AG10803 (cell line): ENCODE measurements around the gene TNFAIP3.
"Not testable (repeated sequence)": the region's sequence is repeated elsewhere in the genome, so short reads cannot be mapped to it uniquely, and the experiment has no call there.

Source experiments
- DNase-seq: peaks from one replicate; pipeline ENCODE4 v3.0.0; 2010; ENCODE audit warnings: low read depth
- H3K4me3 ChIP-seq: 2 replicates; pipeline ENCODE4 v1.5.1; 2011; ENCODE audit warnings: mild to moderate bottlenecking, low read length, control low read depth
- TF ChIP-seq, protein P1 (sequence below): conservative IDR thresholded peaks from 2 replicates; pipeline ENCODE4 v1.5.1; 2011; ENCODE audit warnings: mild to moderate bottlenecking, low read length, control low read depth, inconsistent platforms

Gene TNFAIP3

DNA sequence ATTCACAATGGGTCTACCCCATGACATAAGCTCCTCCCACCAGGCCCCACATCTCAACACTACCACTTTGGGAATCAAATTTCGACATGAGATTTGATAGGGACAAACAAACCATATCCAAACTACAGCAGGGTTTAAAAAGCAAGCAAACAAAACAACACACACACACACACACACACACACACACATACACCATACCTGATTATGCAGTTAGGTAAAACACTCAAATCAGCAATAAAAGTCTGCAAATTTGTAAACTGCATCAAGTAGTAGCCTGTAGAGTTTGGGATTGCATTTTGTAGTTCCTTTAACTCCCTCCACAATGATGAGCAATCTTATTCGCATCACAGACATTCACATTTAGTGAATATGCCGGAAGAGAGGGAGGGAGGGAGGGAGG lies 32.6 kb upstream of the TNFAIP3 start:
- no peak for DNase-seq
- no peak overlapping the region for H3K4me3 ChIP-seq
- TF ChIP-seq, protein P1, sequence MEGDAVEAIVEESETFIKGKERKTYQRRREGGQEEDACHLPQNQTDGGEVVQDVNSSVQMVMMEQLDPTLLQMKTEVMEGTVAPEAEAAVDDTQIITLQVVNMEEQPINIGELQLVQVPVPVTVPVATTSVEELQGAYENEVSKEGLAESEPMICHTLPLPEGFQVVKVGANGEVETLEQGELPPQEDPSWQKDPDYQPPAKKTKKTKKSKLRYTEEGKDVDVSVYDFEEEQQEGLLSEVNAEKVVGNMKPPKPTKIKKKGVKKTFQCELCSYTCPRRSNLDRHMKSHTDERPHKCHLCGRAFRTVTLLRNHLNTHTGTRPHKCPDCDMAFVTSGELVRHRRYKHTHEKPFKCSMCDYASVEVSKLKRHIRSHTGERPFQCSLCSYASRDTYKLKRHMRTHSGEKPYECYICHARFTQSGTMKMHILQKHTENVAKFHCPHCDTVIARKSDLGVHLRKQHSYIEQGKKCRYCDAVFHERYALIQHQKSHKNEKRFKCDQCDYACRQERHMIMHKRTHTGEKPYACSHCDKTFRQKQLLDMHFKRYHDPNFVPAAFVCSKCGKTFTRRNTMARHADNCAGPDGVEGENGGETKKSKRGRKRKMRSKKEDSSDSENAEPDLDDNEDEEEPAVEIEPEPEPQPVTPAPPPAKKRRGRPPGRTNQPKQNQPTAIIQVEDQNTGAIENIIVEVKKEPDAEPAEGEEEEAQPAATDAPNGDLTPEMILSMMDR, result no peak

DNA sequence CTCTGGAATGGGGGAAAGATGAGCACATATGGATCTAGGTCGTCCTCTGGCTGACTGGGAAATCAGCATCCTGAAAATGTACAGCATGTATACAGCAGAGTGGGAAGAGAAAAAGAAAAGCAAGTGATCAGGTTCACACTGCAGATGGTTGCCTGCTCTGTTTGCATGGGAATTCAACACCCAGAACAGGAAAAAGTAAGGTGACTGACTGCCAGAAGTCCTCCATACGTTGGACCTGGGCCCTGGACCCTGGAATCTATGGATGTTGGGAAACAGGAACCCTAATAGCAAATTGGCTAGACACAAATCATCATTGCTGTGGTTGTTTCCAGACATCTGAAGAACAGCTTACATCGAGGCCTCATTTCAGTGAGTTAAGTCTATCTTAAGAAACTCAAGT lies 30.3 kb upstream of the TNFAIP3 start:
- TF ChIP-seq, protein P1, result no peak
- no peak overlapping the region for H3K4me3 ChIP-seq
- DNase-seq, result no peak

DNA sequence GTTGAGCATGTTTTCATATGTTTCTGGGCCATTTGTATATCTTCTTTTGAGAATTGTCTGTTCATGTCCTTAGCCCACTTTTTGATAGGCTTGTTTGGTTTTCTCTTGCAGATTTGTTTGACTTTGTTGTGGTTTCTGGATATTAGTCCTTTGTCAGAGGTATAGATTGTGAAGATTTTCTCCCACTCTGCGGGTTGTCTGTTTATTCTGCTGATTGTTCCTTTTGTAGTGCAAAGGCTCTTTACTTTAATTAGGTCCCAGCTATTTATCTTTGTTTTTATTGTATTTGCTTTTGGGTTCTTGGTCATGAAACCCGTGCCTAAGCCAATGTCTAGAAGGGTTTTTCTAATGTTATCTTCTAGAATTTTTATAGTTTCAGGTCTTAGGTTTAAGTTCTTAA lies 29.0 kb upstream of the TNFAIP3 start:
- not testable (repeated sequence) for H3K4me3 ChIP-seq, DNase-seq

DNA sequence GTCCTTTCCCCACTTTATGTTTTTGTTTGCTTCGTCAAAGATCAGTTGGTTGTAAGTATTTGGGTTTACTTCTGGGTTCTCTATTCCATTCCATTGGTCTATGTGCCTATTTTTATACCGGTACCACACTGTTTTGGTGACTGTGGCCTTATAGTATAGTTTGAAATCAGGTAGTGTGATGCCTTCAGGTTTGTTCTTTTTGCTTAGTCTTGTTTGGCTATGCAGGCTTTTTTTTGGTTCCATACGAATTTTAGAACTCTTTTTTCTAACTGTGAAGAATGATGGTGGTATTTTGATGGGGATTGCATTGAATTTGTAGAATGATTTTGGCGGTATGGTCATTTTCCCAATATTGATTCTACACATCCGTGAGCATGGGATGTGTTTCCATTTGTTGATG lies 28.5 kb upstream of the TNFAIP3 start:
- not testable (repeated sequence) for H3K4me3 ChIP-seq, DNase-seq

DNA sequence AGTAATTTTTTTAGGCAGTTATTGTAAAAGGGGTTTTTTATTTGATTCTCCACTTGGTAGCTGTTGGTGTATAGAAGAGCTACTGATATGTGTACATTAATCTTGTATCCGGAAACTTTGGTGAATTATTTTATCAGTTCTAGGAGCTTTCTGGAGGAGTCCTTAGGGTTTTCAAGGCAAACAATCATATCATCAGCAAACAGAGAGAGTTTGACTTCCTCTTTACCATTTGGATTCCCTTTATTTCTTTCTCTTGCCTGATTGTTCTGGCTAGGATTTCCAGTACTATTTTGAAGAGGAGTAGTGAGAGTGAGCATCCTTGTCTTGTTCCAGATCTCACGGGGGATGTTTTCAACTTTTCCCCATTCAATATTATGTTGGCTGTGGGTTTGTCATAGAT lies 28.0 kb upstream of the TNFAIP3 start:
- H3K4me3 ChIP-seq, result no peak overlapping the region
- no peak for DNase-seq
- TF ChIP-seq, protein P1, result no peak

DNA sequence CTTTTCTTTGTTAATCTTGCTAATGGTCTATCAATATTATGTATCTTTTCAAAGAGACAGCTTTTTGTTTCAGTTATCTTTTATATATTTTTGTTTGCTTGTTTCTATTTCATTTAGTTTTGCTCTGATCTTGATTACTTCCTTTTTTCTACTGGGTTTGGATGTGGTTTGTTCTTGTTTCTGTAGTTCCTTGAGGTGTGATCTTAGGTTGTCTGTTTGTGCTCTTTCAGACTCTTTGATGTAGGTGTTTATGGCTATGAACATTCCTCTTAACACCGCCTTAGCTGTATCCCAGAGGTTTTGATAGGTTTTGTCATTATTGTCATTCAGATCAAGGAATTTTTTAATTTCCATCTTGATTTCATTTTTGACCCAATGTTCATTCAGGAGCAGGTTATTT lies 26.8 kb upstream of the TNFAIP3 start:
- no peak for DNase-seq
- TF ChIP-seq, protein P1, result no peak
- H3K4me3 ChIP-seq, result no peak overlapping the region

DNA sequence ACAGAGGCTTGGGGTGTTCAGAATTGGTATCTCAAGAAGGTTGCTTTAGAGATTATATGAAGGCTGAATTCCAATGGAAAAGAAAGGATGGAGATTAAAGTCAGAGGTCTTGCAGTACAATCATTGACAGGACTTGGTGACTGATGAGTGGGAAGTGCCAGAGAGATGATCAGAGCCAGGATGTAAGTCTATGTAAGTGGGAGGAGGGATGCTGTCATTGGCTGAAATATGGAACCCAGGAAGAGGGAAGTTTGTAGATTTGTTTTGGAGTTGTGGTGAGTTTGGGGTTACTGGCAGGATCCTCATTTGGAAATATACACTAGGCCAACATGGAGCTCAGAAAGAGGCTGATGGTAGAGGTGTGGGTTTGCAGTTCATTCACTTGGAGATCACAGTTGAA lies 23.8 kb upstream of the TNFAIP3 start:
- TF ChIP-seq, protein P1, result no peak
- no peak overlapping the region for H3K4me3 ChIP-seq
- DNase-seq, result no peak

DNA sequence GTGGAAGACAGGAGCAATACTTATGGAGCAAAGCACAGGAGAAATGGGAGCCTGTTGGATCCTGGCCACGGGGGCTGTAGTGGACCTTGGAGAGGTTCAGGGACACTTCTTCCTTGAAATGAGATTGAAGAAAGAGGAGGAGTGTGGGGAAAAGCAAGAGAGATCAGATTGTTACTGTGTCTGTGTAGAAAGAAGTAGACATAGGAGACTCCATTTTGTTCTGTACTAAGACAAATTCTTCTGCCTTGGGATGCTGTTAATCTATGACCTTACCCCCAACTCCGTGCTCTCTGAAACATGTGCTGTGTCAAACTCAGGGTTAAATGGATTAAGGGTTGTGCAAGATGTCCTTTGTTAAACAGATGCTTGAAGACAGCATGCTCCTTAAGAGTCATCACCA lies 22.7 kb upstream of the TNFAIP3 start:
- not testable (repeated sequence) for DNase-seq, H3K4me3 ChIP-seq

DNA sequence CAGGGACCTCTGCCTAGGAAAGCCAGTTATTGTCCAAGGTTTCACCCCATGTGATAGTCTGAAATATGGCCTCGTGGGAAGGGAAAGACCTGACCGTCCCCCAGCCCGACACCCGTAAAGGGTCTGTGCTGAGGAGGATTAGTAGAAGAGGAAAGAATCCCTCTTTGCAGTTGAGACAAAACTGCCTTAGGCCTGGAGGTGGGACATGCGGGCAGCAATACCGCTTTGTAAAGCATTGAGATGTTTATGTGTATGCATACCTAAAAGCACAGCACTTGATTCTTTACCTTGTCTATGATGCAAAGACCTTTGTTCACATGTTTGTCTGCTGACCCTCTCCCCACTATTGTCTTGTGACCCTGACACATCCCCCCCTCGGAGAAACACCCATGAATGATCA lies 22.3 kb upstream of the TNFAIP3 start:
- not testable (repeated sequence) for DNase-seq, H3K4me3 ChIP-seq

DNA sequence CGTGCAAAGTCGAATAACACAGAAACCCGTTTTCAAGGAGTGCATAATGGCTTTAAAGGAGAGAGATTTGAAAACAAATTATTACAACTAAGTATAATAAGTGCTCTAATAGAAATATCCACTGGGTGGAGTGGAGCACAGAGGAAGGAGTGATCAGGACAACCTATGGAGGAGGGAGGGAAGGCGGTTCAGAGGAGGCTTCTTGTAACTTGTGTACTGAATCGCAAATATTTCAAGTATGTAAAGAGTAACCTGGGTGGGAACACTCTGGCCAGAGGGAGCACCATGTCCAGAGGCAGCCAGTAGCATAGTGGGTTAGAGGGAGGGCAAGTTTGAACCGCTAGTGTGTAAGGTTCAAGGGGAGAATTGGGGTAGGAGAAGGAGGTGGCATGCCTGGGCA lies 21.6 kb upstream of the TNFAIP3 start:
- no peak for DNase-seq
- no peak overlapping the region for H3K4me3 ChIP-seq
- TF ChIP-seq, protein P1, result no peak
